AML-193 (cell line): ENCODE data around the gene KLHL24.

Experiments
- DNase-seq, 2 experiments: peaks; one replicate each; lab custom pipeline; 2025; lab: John Stamatoyannopoulos, UW

KLHL24 gene

GRCh38 chr3:183697610-183698317, 62.3 kb downstream of the KLHL24 start, which contains the start of gene YEATS2:
Gene YEATS2, plus strand, starts transcription at chr3:183697797. Its CDS starts 17,366 bp downstream, at chr3:183715163.
- DNase-seq, result peak; percentile 70 to 72

DNA sequence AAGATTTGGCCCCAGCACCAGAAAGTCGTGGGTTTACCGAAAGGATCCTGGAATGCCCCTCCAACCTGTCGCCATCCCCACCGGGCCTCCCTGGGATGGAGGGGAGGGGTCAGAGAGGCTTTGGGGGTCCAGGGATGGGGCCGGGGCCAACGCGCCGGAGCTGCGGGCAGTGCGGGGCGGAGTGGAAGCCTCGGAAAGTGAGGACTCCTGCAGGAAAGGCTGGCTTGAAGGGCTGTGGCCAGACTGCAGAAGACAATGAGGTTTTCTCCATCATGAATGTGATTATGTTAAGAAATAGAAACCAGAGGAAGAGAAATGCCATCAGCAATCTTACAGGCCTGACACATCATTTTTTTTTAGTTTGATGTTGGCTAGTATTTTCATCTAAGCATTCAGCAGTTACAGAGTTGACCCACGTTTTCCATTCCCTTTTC, 62.9 kb downstream of the KLHL24 start:
- peak; percentile 38 for DNase-seq

DNA sequence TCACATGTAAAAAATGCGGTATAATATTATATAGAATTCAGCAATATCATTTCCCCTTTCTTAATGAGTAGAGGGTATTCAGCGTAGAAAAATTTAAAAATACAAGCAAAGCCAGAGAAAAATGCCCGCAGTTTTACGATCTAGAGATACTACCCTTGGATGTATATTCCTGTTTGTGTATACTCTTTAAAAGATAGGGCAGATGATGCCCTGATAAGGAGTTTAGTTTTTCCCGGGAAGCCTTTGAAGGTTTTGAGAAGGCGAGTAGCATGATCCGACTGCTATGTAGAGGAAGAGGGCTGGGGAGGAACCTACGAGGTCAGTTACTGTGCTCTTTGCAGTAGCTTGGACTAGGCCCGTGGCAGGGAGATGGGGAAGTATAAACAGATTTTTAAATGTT, 63.3 kb downstream of the KLHL24 start:
- peak; percentile 75 to 76 for DNase-seq

DNA sequence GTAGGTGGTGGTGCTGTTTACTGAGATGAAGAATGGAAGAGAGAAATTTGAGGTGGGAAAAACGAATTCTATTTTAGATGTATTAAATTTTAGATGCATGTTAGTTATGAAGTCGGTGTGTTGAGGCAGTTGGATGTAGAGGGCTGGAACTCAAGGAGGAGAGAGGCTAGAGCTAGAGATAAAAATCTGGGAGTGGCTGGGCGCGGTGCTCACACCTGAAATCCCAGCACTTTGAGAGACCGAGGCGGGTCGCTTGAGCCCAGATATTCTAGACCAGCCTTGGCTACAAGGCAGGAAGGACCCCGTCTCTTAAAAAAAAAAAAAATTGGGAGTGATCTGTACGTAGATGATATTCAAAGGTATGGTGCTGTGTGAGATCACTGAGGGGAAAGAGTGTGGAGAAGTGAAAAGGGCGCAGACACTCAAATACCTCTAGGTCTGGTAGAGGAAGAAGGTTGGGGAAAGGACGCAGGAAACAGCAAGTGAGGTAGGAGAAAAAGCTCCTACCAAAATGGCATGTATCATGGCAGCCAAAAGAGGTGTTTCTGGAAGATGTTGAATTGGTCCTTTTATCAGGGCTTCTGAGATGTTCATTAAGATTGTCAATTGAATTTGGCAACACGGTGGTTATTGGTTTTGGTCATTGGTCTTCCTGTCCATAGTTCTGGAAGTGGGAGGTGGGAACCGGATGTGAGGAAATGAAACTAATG, 64.0 kb downstream of the KLHL24 start:
- peak; percentile 29 to 39 for DNase-seq

DNA sequence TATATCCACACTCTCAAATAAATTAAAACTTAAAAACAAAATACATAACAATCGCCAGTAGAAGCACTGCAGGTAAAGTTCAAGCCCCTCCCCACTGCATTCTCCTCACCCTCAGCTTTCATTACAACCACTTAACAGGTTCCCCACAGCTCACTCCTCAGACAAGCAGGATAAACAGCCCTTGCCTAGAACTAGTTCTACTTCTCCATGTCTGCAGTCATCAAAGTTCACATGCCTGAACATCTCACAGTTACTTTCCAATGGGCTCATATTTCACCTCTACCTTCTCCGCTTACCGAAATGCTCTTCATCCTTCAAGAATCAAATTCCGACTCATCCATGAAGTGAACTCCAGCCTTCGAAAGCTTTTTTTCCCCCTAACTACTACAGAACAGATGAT, 66.3 kb downstream of the KLHL24 start:
- DNase-seq, result no peak

DNA sequence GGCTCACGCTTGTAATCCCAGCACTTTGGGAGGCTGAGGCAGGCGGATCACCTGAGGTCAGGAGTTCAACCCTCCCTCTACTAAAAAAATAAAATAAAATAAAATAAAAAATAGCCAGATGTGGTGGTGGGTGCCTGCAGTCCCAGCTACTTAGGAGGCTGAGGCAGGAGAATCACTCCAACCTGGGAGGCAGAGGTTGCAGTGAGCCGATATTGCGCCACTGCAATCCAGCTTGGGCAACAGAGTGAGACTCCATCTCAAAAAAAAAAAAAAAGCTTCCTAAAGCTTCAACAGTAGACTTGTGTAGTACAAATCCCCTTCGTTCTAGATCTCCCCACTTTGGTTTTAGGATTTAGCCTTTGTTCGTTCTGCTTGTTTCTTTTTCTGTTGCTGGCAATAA, 68.5 kb downstream of the KLHL24 start:
- peak in 1 of 2 experiments; percentile 41 for DNase-seq

DNA sequence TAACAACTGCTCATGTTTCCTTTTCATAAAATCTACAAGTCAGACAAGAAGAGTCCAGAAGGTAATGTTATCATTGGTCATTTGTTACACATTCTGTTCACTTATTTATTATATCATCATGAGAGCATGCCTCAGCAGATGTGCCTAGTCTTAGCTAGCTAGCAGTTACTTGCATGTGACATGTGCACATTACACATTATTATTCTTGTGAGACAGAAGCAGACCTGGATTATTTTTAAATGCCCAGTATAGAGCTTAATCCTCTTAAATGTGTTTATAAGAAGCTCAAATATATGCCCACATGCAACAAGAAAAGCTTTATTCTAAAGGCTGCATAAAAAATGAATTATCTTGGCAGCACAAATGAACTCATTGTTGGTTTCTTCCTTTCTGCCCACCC, 74.8 kb downstream of the KLHL24 start:
- no peak for DNase-seq

DNA sequence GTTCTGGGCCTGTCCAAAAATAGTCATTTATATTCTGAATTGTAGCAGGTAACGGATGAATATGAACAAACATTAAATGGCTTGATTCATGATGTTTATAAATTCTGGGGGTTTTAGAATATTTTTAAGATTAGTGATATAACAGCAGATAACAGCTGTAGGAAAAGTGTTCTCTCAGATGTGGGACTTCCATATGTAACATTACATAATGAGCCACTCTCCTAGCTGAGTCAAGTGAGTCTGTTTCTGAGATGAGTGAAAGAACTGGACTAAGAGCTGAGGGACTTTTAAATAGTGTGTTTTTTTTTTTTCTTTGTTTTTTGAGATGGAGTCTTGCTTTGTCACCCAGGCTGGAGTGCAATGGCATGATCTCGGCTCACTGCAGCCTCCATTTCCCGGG, 76.1 kb downstream of the KLHL24 start:
- no peak for DNase-seq

- no peak for DNase-seq
Measured at GRCh38 chr3:183714622-183715021, 79.2 kb downstream of the KLHL24 start.

- no peak for DNase-seq
Measured at GRCh38 chr3:183718012-183718411, 82.6 kb downstream of the KLHL24 start.

DNA sequence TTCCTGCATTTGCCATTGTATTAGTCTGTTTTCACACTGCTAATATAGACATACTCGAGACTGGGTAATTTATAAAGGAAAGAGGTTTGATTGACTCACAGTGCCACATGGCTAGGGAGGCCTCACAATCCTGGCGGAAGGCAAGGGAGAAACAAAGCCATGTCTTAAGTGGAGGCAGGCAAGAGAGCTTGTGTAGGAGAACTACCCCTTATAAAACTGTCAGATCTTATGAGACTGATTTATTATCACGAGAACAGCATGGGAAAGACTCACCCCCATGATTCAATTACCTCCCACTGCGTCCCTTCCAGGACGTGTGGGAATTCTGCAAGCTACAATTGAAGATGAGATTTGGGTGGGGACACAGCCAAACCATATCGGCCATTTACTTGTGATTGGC, 90.0 kb downstream of the KLHL24 start:
- no peak for DNase-seq

DNA sequence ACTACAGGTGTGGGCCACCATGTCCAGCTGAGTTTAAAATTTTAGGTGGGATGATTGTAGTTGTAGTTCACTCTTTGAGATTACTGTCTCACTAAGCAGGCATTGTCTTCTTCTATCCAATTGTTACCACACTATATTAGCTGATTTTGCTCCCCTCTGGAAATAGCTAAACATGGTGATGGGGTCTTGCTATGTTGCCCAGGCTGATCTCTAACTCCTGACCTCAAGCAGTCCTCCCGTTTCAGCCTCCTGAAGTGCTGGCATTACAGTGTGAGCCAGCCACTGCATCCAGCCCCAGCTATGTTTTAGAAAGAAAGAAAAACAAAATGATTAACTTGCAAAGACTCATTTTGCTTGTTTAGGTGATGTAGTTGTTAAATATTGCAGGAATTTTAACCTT, 92.8 kb downstream of the KLHL24 start:
- no peak for DNase-seq

GRCh38 chr3:183730361-183730760, 94.9 kb downstream of the KLHL24 start:
- no peak for DNase-seq

- no peak for DNase-seq
Measured at GRCh38 chr3:183731611-183732010, 96.2 kb downstream of the KLHL24 start.

- DNase-seq, result no peak
Measured at GRCh38 chr3:183733553-183733952, 98.1 kb downstream of the KLHL24 start.
